ENCODE measurements around the gene MAGEF1.

Gene MAGEF1

DNA sequence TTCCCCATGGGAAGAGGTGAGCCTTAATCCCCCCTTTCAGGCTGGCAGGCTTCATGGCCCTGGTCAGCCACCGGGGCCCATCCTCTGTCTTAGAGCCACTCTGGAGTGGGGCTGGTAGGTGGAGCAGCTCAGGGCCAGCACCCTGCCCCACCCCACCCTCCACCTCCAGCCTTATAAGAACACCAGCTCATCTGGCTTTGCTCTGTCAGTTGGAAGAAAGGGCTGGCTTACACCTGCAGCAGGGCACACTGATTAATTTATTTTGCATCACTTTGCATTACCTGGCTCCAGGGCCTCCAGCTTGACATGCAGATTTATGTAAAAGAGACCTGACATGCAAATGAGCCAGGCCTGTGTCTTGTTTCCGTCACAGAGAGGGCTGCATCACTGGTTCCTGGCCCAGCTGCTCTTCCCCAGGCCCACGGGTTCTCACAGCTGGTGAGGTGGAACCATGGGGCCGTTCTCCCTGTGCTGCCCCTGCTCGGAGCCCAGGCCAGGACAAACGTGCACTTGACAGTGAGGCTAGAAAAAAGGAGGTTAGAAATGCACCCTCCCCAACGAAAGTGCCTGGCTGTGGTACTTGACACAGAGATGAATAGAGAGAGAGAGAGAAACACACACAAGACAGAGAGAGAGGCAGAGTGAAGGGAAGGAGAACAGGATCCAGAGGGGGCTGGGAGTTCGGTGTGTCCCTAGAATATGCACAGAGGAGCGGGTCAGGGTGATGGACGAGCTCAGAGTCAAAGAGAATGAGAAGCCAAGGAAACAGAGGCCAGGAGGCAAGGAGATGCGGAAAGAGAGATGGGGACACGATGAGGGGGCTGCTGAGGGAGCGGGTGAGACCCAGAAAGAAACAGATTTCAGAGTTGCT, 44.5 kb upstream of the MAGEF1 start:
- TF ChIP-seq, protein P1, sequence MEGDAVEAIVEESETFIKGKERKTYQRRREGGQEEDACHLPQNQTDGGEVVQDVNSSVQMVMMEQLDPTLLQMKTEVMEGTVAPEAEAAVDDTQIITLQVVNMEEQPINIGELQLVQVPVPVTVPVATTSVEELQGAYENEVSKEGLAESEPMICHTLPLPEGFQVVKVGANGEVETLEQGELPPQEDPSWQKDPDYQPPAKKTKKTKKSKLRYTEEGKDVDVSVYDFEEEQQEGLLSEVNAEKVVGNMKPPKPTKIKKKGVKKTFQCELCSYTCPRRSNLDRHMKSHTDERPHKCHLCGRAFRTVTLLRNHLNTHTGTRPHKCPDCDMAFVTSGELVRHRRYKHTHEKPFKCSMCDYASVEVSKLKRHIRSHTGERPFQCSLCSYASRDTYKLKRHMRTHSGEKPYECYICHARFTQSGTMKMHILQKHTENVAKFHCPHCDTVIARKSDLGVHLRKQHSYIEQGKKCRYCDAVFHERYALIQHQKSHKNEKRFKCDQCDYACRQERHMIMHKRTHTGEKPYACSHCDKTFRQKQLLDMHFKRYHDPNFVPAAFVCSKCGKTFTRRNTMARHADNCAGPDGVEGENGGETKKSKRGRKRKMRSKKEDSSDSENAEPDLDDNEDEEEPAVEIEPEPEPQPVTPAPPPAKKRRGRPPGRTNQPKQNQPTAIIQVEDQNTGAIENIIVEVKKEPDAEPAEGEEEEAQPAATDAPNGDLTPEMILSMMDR (IDR thresholded peaks at IDR 0.05; ENCODE audit: extremely low read depth, missing control alignments) = no peak
- DNase-seq (ENCODE audit: low spot score) = no peak

DNA sequence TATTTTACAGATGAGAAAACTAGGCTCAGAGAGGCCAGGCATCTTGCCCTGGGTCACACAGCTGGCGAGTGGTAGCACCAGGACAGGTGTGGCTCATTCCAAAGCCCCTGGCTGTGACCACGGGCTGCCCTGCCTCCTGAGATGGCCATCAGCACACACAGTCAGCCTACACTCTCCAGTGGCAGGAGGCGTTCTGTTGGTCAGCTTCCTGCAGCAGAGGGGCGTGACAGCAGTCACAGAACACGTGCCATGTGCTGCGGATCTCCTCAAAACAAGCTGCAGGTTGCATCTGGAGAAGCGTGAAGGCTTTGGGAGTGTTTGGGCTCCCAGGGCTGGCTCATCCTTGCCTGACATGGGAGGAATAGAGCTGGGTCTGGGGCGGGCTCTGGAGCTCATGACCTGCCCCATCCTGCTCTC, 43.5 kb upstream of the MAGEF1 start:
- DNase-seq (ENCODE audit: low spot score) = no peak
- TF ChIP-seq, protein P1 (IDR thresholded peaks at IDR 0.05; ENCODE audit: extremely low read depth, missing control alignments) = no peak

DNA sequence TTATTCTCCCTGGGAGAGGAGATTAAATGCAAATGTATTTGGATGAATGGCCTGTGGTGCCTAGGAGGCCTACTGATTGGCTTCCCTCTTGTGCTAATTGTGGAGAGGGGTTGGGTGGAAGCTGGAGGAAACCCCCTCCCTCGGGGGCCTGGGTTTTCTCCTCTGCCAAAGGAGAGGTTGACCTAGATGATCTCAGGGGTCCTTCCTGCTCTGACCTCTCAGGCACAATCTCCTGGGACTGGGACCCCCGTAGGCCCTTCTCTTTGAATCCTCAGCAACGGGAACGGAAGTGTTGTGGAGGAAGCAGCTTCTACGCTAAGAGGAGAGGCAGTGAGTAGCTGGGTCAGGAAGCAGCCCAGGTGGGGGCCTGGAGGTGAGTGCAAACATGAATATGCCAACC, 40.5 kb upstream of the MAGEF1 start:
- no peak for DNase-seq (ENCODE audit: low spot score)
- TF ChIP-seq, protein P1 (IDR thresholded peaks at IDR 0.05; ENCODE audit: extremely low read depth, missing control alignments) = no peak

DNA sequence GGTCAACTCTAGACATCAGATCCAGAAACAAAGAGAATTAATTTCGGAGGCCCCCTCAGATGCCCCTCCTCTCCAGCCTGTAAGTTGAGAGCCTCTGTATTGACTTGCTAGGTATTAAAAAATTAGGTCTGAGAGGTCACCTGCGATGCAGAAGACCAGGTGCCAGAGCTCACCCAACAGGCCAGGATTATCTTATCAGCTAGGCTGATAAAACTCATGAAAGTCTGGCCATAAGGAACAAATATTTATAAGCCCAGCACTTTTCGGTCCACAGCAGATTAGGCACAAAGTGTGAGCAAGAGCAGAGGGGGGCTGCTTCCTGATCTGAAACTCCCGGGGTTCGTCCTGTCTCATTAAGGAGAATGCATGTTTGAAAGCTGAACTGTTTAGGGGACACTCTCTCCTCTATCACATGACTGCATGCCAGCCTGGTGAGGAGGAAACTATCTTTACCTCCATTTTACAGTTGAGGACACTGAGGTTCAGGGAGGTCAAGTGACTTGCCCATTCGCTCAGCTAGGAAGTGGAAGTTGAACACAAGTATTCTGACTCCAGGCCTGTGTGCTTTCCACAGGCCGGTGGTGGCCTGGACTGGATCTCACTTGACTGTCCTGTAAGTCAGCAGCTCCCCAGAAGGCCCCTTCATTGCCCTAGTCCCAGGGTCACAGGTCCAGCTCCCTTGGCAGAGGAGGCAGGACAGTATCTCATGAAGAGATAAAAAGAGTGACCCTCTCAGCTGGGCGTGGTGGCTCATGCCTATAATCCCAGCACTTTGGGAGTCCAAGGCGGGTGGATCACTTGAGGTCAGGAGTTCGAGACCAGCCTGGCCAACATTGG, 39.6 kb upstream of the MAGEF1 start:
- DNase-seq (ENCODE audit: low spot score) = no peak
- TF ChIP-seq, protein P1 (IDR thresholded peaks at IDR 0.05; ENCODE audit: extremely low read depth, missing control alignments) = no peak

DNA sequence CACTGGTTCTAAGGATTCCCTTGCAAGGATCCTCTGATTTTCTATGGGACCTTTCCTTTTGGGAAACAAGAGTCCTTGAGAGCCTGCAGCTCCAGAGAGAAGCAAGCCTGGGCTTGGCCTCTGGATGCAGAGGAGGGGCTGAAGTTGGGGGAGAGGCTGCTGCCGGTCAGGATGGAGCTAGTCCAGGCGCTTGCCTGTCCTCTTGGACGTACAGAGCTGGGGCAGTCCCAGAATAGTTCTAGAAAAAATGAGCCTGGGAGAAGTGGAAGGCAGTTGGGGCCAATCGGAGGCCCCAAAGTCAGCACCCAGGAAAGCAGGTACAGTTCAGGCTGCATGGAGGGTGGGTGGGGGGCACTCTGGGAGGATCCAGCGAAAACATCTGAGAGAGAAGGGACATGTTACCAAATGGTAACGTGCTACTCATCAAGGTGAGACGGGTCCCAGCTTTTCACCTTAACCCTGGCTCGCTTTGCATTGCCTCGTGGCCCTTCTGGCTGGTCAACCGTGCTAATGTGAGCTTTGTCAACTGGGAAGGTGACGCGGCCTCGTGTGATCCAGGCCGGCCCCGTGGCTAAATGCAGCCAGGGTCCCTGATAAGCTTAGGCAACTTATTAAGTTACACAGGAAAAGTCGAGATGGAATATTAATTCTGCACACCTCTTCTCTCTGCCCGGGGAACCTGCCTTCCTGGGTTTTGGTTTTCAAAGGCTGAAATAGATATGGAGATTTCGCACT, 38.7 kb upstream of the MAGEF1 start:
- DNase-seq (ENCODE audit: low spot score) = no peak
- TF ChIP-seq, protein P1 (IDR thresholded peaks at IDR 0.05; ENCODE audit: extremely low read depth, missing control alignments) = no peak

DNA sequence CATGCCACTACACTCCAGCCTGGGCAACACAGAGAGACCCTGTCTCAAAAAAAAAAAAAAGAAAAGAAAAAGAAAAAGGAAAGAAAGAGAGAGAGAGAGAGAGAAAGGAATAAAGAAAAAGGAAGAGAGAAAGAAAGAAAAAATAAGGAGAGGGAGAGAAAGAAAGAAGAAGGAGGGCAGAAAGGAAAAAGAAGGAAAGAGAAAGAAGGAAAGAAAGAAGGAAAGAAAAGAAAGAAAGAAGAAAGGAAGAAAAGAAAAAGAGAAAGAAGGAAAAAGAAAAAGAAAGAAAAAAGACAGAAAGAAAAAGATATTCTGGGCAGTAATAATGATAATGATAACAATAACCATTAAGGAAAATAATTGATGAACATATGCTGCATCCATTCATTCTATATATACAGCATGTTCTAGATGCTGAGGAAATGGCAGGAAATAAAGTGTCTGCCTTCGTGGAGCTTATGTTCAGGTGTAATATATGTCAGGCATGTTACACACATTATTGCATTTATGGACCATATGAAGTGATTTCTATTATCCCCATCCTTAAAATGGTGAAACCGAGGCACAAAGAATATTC, 37.4 kb upstream of the MAGEF1 start:
- TF ChIP-seq, protein P1 (IDR thresholded peaks at IDR 0.05; ENCODE audit: extremely low read depth, missing control alignments) = no peak
- no peak for DNase-seq (ENCODE audit: low spot score)

All from GM20000 (cell line).